Nephron progenitor cell (in vitro differentiated cells): ENCODE measurements around the gene PPM1L.

ENCODE experiments used
- DNase-seq: peaks from one replicate; pipeline ENCODE4 v3.0.0; 2021
- H3K27ac Mint-ChIP-seq: 2 replicates; pipeline ENCODE4 v1.8.0; 2021; ENCODE audit warnings: mild to moderate bottlenecking, moderate library complexity, mixed read lengths
- H3K27me3 Mint-ChIP-seq: 2 replicates; pipeline ENCODE4 v1.8.0; 2021; ENCODE audit warnings: mild to moderate bottlenecking, low read depth, mixed read lengths; ENCODE audit not compliant: poor library complexity
- H3K36me3 Mint-ChIP-seq: 2 replicates; pipeline ENCODE4 v1.8.0; 2021; ENCODE audit warnings: low read depth, mixed read lengths
- H3K4me1 Mint-ChIP-seq: 2 replicates; pipeline ENCODE4 v1.8.0; 2021; ENCODE audit warnings: mixed read lengths
- H3K4me3 Mint-ChIP-seq: 2 replicates; pipeline ENCODE4 v1.8.0; 2021; ENCODE audit warnings: mild to moderate bottlenecking, moderate library complexity, mixed read lengths
- H3K9me3 Mint-ChIP-seq: 2 replicates; pipeline ENCODE4 v1.8.0; 2021; ENCODE audit warnings: mild to moderate bottlenecking, moderate library complexity, mixed read lengths
- CTCF ChIP-seq: fragments of 200-600 bp; sonication (generic); IDR thresholded peaks from 2 replicates; pipeline ENCODE4 v1.5.0; 2021; ENCODE audit warnings: antibody characterized with exemption

PPM1L gene

GRCh38 chr3:160860346-160860745 lies 104.3 kb downstream of the PPM1L start:
- no peak for DNase-seq
- Mint-ChIP-seq H3K36me3 (no peaks in the 10 kb centered on the region), H3K4me3 (no peak overlapping the region), H3K9me3 (no peaks in the 10 kb centered on the region), H3K4me1 (peaks cover 9% of the 10 kb centered on the region), H3K27ac (no peak overlapping the region), H3K27me3 (no peaks in the 10 kb centered on the region)
- no peak for TF ChIP-seq CTCF

GRCh38 chr3:160869825-160870224 lies 113.8 kb downstream of the PPM1L start:
- Mint-ChIP-seq H3K27ac (no peak overlapping the region), H3K4me3 (no peak overlapping the region)

GRCh38 chr3:160870327-160870726 lies 114.3 kb downstream of the PPM1L start:
- Mint-ChIP-seq H3K4me3 (no peak overlapping the region), H3K9me3 (no peaks in the 10 kb centered on the region), H3K27me3 (peaks cover 3% of the 10 kb centered on the region), H3K36me3 (no peaks in the 10 kb centered on the region), H3K4me1 (peaks cover 19% of the 10 kb centered on the region), H3K27ac (no peak overlapping the region)
- DNase-seq: no peak
- no peak for TF ChIP-seq CTCF

More at GRCh38 chr3:160869825-160870224, 113.8 kb downstream of the PPM1L start:
- peaks cover 3% of the 10 kb centered on the region for H3K27me3 Mint-ChIP-seq
- no peak for DNase-seq
- no peaks in the 10 kb centered on the region for H3K36me3 Mint-ChIP-seq
- peaks cover 19% of the 10 kb centered on the region for H3K4me1 Mint-ChIP-seq
- TF ChIP-seq CTCF: no peak
- H3K9me3 Mint-ChIP-seq: no peaks in the 10 kb centered on the region

GRCh38 chr3:160874736-160875135 lies 118.7 kb downstream of the PPM1L start:
- Mint-ChIP-seq H3K27ac (no peak overlapping the region), H3K9me3 (no peaks in the 10 kb centered on the region), H3K4me1 (peaks cover 18% of the 10 kb centered on the region), H3K27me3 (no peaks in the 10 kb centered on the region), H3K4me3 (no peak overlapping the region), H3K36me3 (no peaks in the 10 kb centered on the region)
- DNase-seq: no peak
- TF ChIP-seq CTCF: no peak

- no peak overlapping the region for H3K4me3 Mint-ChIP-seq
- H3K4me1 Mint-ChIP-seq: peaks cover 5% of the 10 kb centered on the region
- no peak for TF ChIP-seq CTCF
- no peaks in the 10 kb centered on the region for H3K9me3 Mint-ChIP-seq
- H3K27me3 Mint-ChIP-seq: no peaks in the 10 kb centered on the region
- H3K36me3 Mint-ChIP-seq: no peaks in the 10 kb centered on the region
- no peak for DNase-seq
- H3K27ac Mint-ChIP-seq: no peak overlapping the region
These were observed 120.6 kb downstream of the PPM1L start for GRCh38 chr3:160876643-160877042.

- Mint-ChIP-seq H3K36me3 (no peaks in the 10 kb centered on the region), H3K4me1 (peaks cover 6% of the 10 kb centered on the region), H3K4me3 (no peak overlapping the region), H3K27me3 (no peaks in the 10 kb centered on the region), H3K9me3 (no peaks in the 10 kb centered on the region), H3K27ac (no peak overlapping the region)
- no peak for DNase-seq
- no peak for TF ChIP-seq CTCF
These were observed 123.8 kb downstream of the PPM1L start for GRCh38 chr3:160879859-160880258.
